ENCODE results near the gene SNW1.

The SNW1 gene

DNA sequence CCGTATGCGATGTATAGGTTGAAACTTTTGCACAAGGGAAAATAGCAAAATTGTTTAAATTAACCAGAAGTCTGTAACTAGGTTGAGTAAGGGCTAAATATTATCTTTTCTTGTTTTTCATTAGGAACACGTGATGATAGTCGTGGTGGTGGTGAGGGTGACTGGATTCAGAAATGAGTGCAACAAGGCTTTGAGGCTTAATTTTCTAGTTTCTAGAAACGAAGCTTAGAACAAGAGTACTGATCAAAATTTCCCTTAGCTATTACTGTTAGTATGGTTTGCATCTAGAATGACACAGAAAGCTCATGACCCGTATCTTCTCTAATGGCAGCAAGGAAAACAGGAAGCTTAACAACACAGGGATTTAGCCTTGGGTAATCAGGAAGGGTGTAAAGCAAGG is 46.0 kb downstream of the SNW1 start:
- TF ChIP-seq, protein P1, sequence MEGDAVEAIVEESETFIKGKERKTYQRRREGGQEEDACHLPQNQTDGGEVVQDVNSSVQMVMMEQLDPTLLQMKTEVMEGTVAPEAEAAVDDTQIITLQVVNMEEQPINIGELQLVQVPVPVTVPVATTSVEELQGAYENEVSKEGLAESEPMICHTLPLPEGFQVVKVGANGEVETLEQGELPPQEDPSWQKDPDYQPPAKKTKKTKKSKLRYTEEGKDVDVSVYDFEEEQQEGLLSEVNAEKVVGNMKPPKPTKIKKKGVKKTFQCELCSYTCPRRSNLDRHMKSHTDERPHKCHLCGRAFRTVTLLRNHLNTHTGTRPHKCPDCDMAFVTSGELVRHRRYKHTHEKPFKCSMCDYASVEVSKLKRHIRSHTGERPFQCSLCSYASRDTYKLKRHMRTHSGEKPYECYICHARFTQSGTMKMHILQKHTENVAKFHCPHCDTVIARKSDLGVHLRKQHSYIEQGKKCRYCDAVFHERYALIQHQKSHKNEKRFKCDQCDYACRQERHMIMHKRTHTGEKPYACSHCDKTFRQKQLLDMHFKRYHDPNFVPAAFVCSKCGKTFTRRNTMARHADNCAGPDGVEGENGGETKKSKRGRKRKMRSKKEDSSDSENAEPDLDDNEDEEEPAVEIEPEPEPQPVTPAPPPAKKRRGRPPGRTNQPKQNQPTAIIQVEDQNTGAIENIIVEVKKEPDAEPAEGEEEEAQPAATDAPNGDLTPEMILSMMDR (IDR thresholded peaks at IDR 0.05; ENCODE audit: low read length, missing control alignments): no peak
- no peak overlapping the region for H3K4me3 ChIP-seq (replicated peaks; ENCODE audit: low read depth, low read length)
- DNase-seq (ENCODE audit: low read depth): no peak

DNA sequence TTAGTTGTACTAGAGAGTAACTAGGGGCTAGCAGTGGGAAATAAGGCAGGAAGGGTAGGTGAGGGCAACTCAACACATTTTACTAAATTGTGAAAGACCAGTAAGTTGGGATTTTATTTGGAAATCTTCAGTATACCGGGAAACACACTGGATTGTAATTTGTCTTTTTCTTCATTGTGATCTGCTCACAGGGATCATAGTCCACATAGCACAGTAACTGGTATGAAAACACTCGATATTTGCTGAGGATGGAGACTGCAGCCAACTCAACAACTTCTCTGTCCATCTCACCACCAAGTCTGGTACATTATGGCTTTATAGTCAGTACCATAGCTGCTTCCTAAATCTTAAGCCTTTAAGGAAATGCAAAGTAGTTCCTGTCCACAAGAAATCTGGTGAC is 50.6 kb downstream of the SNW1 start:
- no peak for DNase-seq (ENCODE audit: low read depth)
- H3K4me3 ChIP-seq (replicated peaks; ENCODE audit: low read depth, low read length): no peak overlapping the region

DNA sequence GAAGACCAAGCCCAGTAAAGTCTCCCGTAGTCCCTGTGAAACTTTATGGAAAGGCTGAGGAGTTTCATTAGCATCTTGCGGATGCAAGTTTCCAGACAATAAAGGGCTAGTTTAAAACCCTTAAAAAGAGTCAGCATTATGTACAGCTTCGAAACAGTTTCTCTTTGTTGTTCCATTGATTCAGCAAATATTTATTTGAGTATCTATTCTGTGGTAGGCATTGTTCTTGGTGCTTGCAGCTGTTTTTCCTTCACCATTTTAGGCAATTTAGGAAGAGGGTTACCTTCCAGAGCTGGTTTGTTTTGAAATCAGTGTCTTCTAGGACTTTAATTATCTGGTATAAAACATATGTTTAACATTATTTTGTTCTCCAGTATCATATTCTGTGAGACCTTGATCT is 51.5 kb downstream of the SNW1 start:
- peak overlapping the region; percentile 84 for H3K4me3 ChIP-seq (replicated peaks; ENCODE audit: low read depth, low read length)
- DNase-seq (ENCODE audit: low read depth): no peak
- TF ChIP-seq, protein P1 (IDR thresholded peaks at IDR 0.05; ENCODE audit: low read length, missing control alignments): no peak

More for the DNA sequence above, 50.6 kb downstream of the SNW1 start:
- TF ChIP-seq, protein P1 (IDR thresholded peaks at IDR 0.05; ENCODE audit: low read length, missing control alignments): no peak

DNA sequence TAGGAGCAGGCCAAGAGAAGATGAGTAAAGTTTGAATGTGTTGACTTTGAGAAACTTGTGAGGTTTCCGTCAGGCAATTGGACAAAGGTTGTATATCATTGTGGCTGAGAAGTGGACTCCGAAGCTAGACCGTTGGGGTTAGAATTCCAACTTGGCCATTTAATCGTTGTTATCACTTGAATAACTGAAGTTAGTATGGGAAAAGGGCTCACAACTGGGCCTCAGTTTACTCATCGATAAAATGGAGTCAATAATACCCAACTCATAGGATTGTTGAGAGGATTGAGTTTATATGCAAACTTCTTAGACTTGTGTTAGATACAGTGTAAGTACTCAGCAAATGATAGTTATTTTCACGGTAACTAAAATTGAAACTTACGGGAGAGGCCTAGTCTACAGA is 52.2 kb downstream of the SNW1 start:
- no peak for DNase-seq (ENCODE audit: low read depth)
- TF ChIP-seq, protein P1 (IDR thresholded peaks at IDR 0.05; ENCODE audit: low read length, missing control alignments): no peak
- H3K4me3 ChIP-seq (replicated peaks; ENCODE audit: low read depth, low read length): peak overlapping the region; percentile 84

GRCh38 chr14:77707724-77708408 is 53.1 kb downstream of the SNW1 start, which contains the start of the genes ALKBH1 and SLIRP:
Gene ALKBH1, minus strand, starts transcription at chr14:77708023. Its CDS starts 19 bp downstream, at chr14:77708004.
Gene SLIRP, plus strand, starts transcription at chr14:77708103. Its CDS starts 9 bp downstream, at chr14:77708112.
- TF ChIP-seq, protein P1 (IDR thresholded peaks at IDR 0.05; ENCODE audit: low read length, missing control alignments): no peak
- DNase-seq (ENCODE audit: low read depth): peak; percentile 78
- H3K4me3 ChIP-seq (replicated peaks; ENCODE audit: low read depth, low read length): peak within 1 kb of the TSS; percentile 84

- peak; percentile 41 for DNase-seq (ENCODE audit: low read depth)
- TF ChIP-seq, protein P1 (IDR thresholded peaks at IDR 0.05; ENCODE audit: low read length, missing control alignments): peak; percentile 40
- peak overlapping the region; percentile 84 for H3K4me3 ChIP-seq (replicated peaks; ENCODE audit: low read depth, low read length)
These were observed 53.6 kb downstream of the SNW1 start for GRCh38 chr14:77707355-77707723.

- no peak overlapping the region for H3K4me3 ChIP-seq (replicated peaks; ENCODE audit: low read depth, low read length)
- peak; percentile 9 for DNase-seq (ENCODE audit: low read depth)
- TF ChIP-seq, protein P1 (IDR thresholded peaks at IDR 0.05; ENCODE audit: low read length, missing control alignments): no peak
These were observed 69.7 kb downstream of the SNW1 start for GRCh38 chr14:77691259-77691658.

Measured in fibroblast of pulmonary artery (primary cell).